ENCODE data around the gene IFT27. TPM values are rescaled to one million over a fixed set of nuclear protein-coding genes. Genes with fewer than 3 reads are reported as not detected.
A peak's percentile ranks its signal among the peaks of the same experiment; 100 is the strongest.

Gene IFT27
- total and polyA plus RNA-seq, 7 donors, result 15.0 to 27.9 (median 24.3) TPM

DNA sequence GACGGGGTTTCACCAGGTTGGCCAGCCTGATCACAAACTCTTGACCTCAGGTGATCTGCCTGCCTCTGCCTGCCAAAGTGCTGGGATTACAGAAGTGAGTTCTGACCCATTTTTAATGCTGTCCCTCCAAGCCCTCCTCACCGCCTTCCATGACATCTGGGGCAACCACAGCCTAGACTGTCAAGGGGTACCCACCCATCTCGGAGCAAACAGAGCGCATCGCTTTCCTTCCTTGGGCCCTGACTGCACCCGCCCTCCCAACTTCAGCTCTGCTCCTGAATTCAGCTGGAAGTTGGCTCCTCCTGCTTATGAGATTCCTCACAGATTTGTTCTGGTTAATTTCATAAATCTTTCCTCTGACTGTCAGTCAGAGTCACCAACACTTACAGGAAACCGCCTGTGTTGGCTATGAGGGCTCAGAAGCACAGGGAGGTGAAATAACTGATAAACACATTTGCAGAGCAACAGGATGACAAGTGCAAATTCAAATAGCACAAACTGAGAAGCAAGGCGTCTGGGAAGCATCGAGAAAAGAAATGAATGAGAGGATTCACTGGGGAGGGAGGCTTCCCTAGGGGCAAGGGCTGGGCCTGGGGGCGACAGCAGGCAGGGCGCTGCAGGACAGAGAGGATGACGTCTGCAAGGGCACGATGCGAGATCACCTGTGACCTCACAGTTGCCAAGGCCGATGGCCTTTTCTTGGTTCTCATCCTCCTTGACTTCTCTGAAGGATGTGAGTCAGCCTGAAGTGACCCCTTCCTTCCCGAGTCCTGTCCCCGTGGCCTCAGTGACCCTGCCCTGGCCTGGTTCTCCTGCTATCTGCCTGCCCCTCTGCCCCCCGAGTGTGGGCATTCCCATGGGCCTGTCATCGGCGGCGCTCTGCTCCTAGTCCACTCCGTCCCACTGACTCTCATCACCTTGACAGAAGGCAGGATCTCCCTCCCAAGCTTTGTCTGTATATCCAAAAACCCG lies 6.1 kb downstream of the IFT27 start:
- WGBS, 2 donors, result 80 to 86% methylated on average over 23 of the region's 23 CpGs
- Histone ChIP-seq H3K27me3 (no peaks in the 10 kb centered on the region), H3K9me3 (no peaks in the 10 kb centered on the region), H3K36me3 (peaks cover 0 to 16% (median 0%) of the 10 kb centered on the region in 4 donors), H3K4me3 (no peak overlapping the region), H3K27ac (no peak overlapping the region), H3K4me1 (peaks cover 0 to 14% (median under 1%) of the 10 kb centered on the region in 4 donors)
- no peak for TF ChIP-seq POLR2A (IDR thresholded peaks at IDR 0.05)
- peak; percentile 56 for DNase-seq
- intact Hi-C loops (cut with DNase I), result no loop called here

DNA sequence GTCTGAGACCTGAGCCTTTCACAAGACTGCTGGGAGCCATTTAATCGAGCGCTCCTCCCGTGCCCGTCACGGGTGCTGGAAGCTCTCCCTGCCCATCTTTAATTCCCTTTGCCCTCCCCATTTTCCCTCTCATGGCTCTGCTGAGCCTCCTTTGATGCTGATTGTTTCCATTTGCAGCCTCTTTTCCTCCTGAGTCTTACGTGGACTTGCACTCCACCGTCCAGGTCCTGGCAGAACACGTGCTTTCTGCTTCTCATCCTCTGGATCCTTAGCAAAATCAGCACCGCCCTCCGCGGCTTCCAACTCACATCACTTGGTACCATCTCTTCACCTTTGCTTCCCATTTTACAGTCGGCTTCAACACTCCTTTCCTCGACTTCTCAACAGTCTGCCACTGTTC lies 7.3 kb downstream of the IFT27 start:
- TF ChIP-seq, protein P1, sequence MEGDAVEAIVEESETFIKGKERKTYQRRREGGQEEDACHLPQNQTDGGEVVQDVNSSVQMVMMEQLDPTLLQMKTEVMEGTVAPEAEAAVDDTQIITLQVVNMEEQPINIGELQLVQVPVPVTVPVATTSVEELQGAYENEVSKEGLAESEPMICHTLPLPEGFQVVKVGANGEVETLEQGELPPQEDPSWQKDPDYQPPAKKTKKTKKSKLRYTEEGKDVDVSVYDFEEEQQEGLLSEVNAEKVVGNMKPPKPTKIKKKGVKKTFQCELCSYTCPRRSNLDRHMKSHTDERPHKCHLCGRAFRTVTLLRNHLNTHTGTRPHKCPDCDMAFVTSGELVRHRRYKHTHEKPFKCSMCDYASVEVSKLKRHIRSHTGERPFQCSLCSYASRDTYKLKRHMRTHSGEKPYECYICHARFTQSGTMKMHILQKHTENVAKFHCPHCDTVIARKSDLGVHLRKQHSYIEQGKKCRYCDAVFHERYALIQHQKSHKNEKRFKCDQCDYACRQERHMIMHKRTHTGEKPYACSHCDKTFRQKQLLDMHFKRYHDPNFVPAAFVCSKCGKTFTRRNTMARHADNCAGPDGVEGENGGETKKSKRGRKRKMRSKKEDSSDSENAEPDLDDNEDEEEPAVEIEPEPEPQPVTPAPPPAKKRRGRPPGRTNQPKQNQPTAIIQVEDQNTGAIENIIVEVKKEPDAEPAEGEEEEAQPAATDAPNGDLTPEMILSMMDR (IDR thresholded peaks at IDR 0.05), result no peak
- TF ChIP-seq POLR2AphosphoS5 (IDR thresholded peaks at IDR 0.05), result no peak
- no peak for TF ChIP-seq EP300 (IDR thresholded peaks at IDR 0.05)
- TF ChIP-seq POLR2A (IDR thresholded peaks at IDR 0.05), result no peak
- Histone ChIP-seq H3K4me1 (peaks cover 0 to 14% (median 1%) of the 10 kb centered on the region in 4 donors), H3K27me3 (no peaks in the 10 kb centered on the region), H3K27ac (no peak overlapping the region), H3K9me3 (no peaks in the 10 kb centered on the region), H3K4me3 (no peak overlapping the region), H3K36me3 (peaks cover 0 to 16% (median 0%) of the 10 kb centered on the region in 4 donors)
- intact Hi-C loops (cut with DNase I), result no loop called here
- WGBS, 2 donors, result 96% methylated on average over 13 of the region's 13 CpGs
- DNase-seq, result peak; percentile 15

DNA sequence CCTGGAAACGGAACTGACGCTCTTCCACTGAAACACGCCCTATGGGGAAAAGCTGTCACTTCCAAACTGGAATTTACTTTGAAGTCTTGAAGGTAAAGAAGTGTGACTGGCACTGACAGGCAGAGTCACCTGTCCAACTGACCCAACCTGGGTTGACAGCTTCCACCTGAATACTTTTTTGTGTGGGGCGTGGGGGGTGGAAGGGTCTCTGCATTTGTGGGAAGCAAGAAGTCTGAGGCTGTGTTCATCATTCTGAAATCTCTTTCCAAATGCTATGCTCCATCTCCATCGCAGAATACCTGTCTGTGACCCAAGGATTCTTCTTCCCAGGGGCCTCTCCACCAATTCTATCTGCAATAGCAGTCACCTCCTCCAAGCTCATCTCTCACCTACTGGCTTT lies 7.8 kb downstream of the IFT27 start:
- H3K9me3 ChIP-seq, result no peaks in the 10 kb centered on the region
- WGBS, 2 donors, result 95 to 96% methylated on average over 5 of the region's 5 CpGs
- no peak overlapping the region for H3K4me3 ChIP-seq
- H3K27me3 ChIP-seq, result no peaks in the 10 kb centered on the region
- peaks cover 0 to 16% (median 0%) of the 10 kb centered on the region in 4 donors for H3K36me3 ChIP-seq
- peak; percentile 43 for DNase-seq
- H3K27ac ChIP-seq, result no peak overlapping the region
- peaks cover 0 to 18% (median 6%) of the 10 kb centered on the region in 4 donors for H3K4me1 ChIP-seq
- TF ChIP-seq, protein P1 (IDR thresholded peaks at IDR 0.05), result no peak
- intact Hi-C loops (cut with DNase I), result no loop called here

DNA sequence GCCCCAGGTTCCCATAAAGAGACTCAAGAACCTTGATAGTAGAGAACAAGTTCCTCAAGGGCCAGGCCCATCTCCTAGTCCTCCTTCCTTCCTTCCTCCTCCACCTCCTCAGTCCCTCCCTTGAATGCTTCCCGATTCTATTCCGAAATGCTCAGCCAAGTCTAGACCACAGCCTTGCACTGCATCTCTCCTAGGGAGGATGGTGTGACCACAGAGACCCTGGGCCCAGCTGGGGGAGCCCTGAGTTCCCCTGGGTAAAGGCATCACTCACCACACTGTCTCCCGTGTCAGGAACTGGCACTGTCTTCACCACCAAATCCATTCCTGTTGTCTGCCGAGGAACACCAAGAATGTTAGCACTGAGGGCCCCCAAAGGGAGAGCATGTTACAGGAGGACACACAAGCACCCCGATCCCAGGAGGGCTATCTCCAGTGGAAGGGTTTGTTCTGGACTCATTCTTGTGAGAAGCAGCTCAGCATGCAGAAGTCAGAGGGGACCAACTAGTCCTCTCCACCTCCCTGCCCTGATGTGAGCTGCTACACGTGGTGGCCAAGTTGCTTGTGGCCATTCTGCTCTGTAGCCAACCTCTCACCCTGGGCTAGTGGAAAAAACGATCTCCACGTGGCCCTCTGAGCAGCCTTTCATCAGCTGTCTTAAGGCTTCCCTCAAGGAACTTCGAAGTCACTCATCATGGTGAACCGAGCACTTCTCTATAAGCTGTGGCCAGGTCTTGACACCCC lies 8.7 kb downstream of the IFT27 start:
- DNase-seq, result peak; percentile 48

More for the DNA sequence above, 8.7 kb downstream of the IFT27 start:
- WGBS, 2 donors, result 93 to 94% methylated on average over 10 of the region's 10 CpGs
- no peak overlapping the region for H3K4me3 ChIP-seq
- TF ChIP-seq EP300 (IDR thresholded peaks at IDR 0.05) (no peak), POLR2AphosphoS5 (IDR thresholded peaks at IDR 0.05) (no peak), POLR2A (IDR thresholded peaks at IDR 0.05) (no peak)
- TF ChIP-seq, protein P1 (IDR thresholded peaks at IDR 0.05), result no peak
- peaks cover 0 to 16% (median 0%) of the 10 kb centered on the region in 4 donors for H3K36me3 ChIP-seq
- intact Hi-C loops (cut with DNase I), result no loop called here
- no peaks in the 10 kb centered on the region for H3K27me3 ChIP-seq
- H3K9me3 ChIP-seq, result no peaks in the 10 kb centered on the region
- H3K27ac ChIP-seq, result no peak overlapping the region
- H3K4me1 ChIP-seq, result peaks cover 0 to 28% (median 14%) of the 10 kb centered on the region in 4 donors

Data from sigmoid colon (tissue), 7 donors.